ENCODE measurements around the gene CERS6. TPM values are rescaled to one million over a fixed set of nuclear protein-coding genes. Genes with fewer than 3 reads are reported as not detected.
A peak's percentile ranks its signal among the peaks of the same experiment; 100 is the strongest.

CERS6 gene
- polyA plus RNA-seq, 3 donors, result 7.6 to 17.7 (median 15.6) TPM

- Mint-ChIP-seq H3K4me1 (peaks cover 17% of the 10 kb centered on the region), H3K27me3 (ENCODE audit: low read depth in 3 of 3) (no peaks in the 10 kb centered on the region), H3K4me3 (no peak overlapping the region), H3K9me3 (peaks cover 9 to 25% (median 17%) of the 10 kb centered on the region in 7 donors), H3K27ac (peak overlapping the region in 1 of 7 donors; percentile 57), H3K36me3 (peaks cover 23 to 30% of the 10 kb centered on the region in 2 donors)
- no peak for DNase-seq
- Histone ChIP-seq H3K36me3 (replicated peaks in 1 of 2; ENCODE audit: control insufficient read depth in 1 of 2, insufficient read depth in 2 of 2, low read length in 2 of 2) (peaks cover 0 to 30% of the 10 kb centered on the region in 2 donors), H3K4me2 (replicated peaks; ENCODE audit: extremely low read depth, low read length, poor library complexity, severe bottlenecking) (no peak overlapping the region), H2AFZ (ENCODE audit: insufficient read depth, low read depth, low read length, poor library complexity, severe bottlenecking) (no peak overlapping the region), H3K4me1 (ENCODE audit: control insufficient read depth in 1 of 2, insufficient read depth in 2 of 2, low read length in 2 of 2) (no peaks in the 10 kb centered on the region), H3K79me2 (ENCODE audit: insufficient read depth, low read length) (peaks cover 70% of the 10 kb centered on the region), H4K20me1 (ENCODE audit: insufficient read depth, low read length) (peaks cover 19% of the 10 kb centered on the region), H3K27me3 (ENCODE audit: control insufficient read depth in 2 of 2, insufficient read depth in 2 of 2, low read length in 2 of 2) (no peaks in the 10 kb centered on the region), H3K27ac (ENCODE audit: low read depth in 1 of 2, low read length in 2 of 2) (no peak overlapping the region), H3K4me3 (replicated peaks in 1 of 3; ENCODE audit: low read depth in 2 of 3, low read length in 3 of 3) (no peak overlapping the region), H3K9me3 (replicated peaks in 1 of 2; ENCODE audit: control insufficient read depth in 1 of 2, insufficient read depth in 1 of 2, low read length in 2 of 2) (peaks cover 15 to 17% of the 10 kb centered on the region in 2 donors), H3K9ac (ENCODE audit: insufficient read depth, low read length, poor library complexity, severe bottlenecking) (no peak overlapping the region)
- intact Hi-C loops (cut with micrococcal nuclease), result no loop called here
- TF ChIP-seq CTCF (IDR thresholded peaks at IDR 0.05), result no peak
- WGBS (ENCODE audit: insufficient coverage), result no CpG with 5 or more reads among the region's 2 CpGs
Observed at GRCh38 chr2:168607992-168608391, 151.9 kb downstream of the CERS6 start.

- H3K4me1 Mint-ChIP-seq, result peaks cover 18% of the 10 kb centered on the region
- Histone ChIP-seq H4K20me1 (ENCODE audit: insufficient read depth, low read length) (peaks cover 23% of the 10 kb centered on the region), H3K36me3 (replicated peaks in 1 of 2; ENCODE audit: control insufficient read depth in 1 of 2, insufficient read depth in 2 of 2, low read length in 2 of 2) (peaks cover 0 to 32% of the 10 kb centered on the region in 2 donors), H3K79me2 (ENCODE audit: insufficient read depth, low read length) (peaks cover 63% of the 10 kb centered on the region), H3K4me1 (ENCODE audit: control insufficient read depth in 1 of 2, insufficient read depth in 2 of 2, low read length in 2 of 2) (no peaks in the 10 kb centered on the region), H3K27me3 (ENCODE audit: control insufficient read depth in 2 of 2, insufficient read depth in 2 of 2, low read length in 2 of 2) (no peaks in the 10 kb centered on the region), H3K4me3 (replicated peaks in 1 of 3; ENCODE audit: low read depth in 2 of 3, low read length in 3 of 3) (no peak overlapping the region), H2AFZ (ENCODE audit: insufficient read depth, low read depth, low read length, poor library complexity, severe bottlenecking) (no peak overlapping the region), H3K4me2 (replicated peaks; ENCODE audit: extremely low read depth, low read length, poor library complexity, severe bottlenecking) (no peak overlapping the region), H3K9me3 (replicated peaks in 1 of 2; ENCODE audit: control insufficient read depth in 1 of 2, insufficient read depth in 1 of 2, low read length in 2 of 2) (peaks cover 15 to 17% of the 10 kb centered on the region in 2 donors), H3K27ac (ENCODE audit: low read depth in 1 of 2, low read length in 2 of 2) (no peak overlapping the region), H3K9ac (ENCODE audit: insufficient read depth, low read length, poor library complexity, severe bottlenecking) (no peak overlapping the region)
- peaks cover 27 to 33% of the 10 kb centered on the region in 2 donors for H3K36me3 Mint-ChIP-seq
- intact Hi-C loops (cut with micrococcal nuclease), result no loop called here
- peaks cover 9 to 21% (median 17%) of the 10 kb centered on the region in 7 donors for H3K9me3 Mint-ChIP-seq
- no peaks in the 10 kb centered on the region for H3K27me3 Mint-ChIP-seq (ENCODE audit: low read depth in 3 of 3)
- no peak overlapping the region for H3K27ac Mint-ChIP-seq
- H3K4me3 Mint-ChIP-seq, result no peak overlapping the region
- no peak for TF ChIP-seq CTCF (IDR thresholded peaks at IDR 0.05)
- no peak for DNase-seq
Observed at GRCh38 chr2:168608796-168609195, 152.7 kb downstream of the CERS6 start.
